ENCODE measurements around the gene ITLN1.

- no peak for TF ChIP-seq CTCF (IDR thresholded peaks at IDR 0.05; ENCODE audit: insufficient read depth, low read length)
- TF ChIP-seq REST (IDR thresholded peaks at IDR 0.05; ENCODE audit: insufficient replicate concordance, low read depth), result no peak
- no peak for TF ChIP-seq SPI1 (IDR thresholded peaks at IDR 0.05; ENCODE audit: borderline replicate concordance, low read depth)
- no peak for TF ChIP-seq POLR2AphosphoS5 (IDR thresholded peaks at IDR 0.05; ENCODE audit: low read depth)
- no peak for TF ChIP-seq GABPA (IDR thresholded peaks at IDR 0.05; ENCODE audit: low read depth)
Measured at GRCh38 chr1:160836561-160836960, 48.4 kb downstream of the ITLN1 start.

Data from HL-60 (cell line).